ENCODE measurements around the gene TGM5. TPM values are rescaled to one million over a fixed set of nuclear protein-coding genes. Genes with fewer than 3 reads are reported as not detected.
A peak's percentile ranks its signal among the peaks of the same experiment; 100 is the strongest.

TGM5 gene
- total and polyA plus RNA-seq, 8 donors: not detected

- no peak for ATAC-seq
- no peaks in the 10 kb centered on the region for H3K27me3 ChIP-seq
- intact Hi-C loops (cut with DNase I): no loop called here
- DNase-seq: no peak
- no peaks in the 10 kb centered on the region for H3K9me3 ChIP-seq
- H3K4me3 ChIP-seq: no peak overlapping the region
- no peak overlapping the region for H3K27ac ChIP-seq
- TF ChIP-seq CTCF (IDR thresholded peaks at IDR 0.05): no peak
- H3K36me3 ChIP-seq: peaks cover 0 to 87% of the 10 kb centered on the region in 2 donors
- no peaks in the 10 kb centered on the region for H3K4me1 ChIP-seq
Measured at GRCh38 chr15:43194795-43195194, 71.9 kb downstream of the TGM5 start.

- Histone ChIP-seq H3K4me1 (peaks cover 0 to 5% of the 10 kb centered on the region in 2 donors), H3K9me3 (no peaks in the 10 kb centered on the region), H3K36me3 (peaks cover 0 to 94% of the 10 kb centered on the region in 2 donors), H3K4me3 (no peak overlapping the region), H3K27ac (no peak overlapping the region), H3K27me3 (no peaks in the 10 kb centered on the region)
- no peak for ATAC-seq
- DNase-seq: no peak
- TF ChIP-seq CTCF (IDR thresholded peaks at IDR 0.05): no peak
- intact Hi-C loops (cut with DNase I): no loop called here
Measured at GRCh38 chr15:43193710-43194109, 73.0 kb downstream of the TGM5 start.

GRCh38 chr15:43190178-43190577, 76.5 kb downstream of the TGM5 start:
- no peaks in the 10 kb centered on the region for H3K9me3 ChIP-seq
- TF ChIP-seq CTCF (IDR thresholded peaks at IDR 0.05): no peak
- ATAC-seq: no peak
- peaks cover 0 to 62% of the 10 kb centered on the region in 2 donors for H3K36me3 ChIP-seq
- H3K4me1 ChIP-seq: peaks cover 0 to 27% of the 10 kb centered on the region in 2 donors
- H3K27ac ChIP-seq: no peak overlapping the region
- intact Hi-C loops (cut with DNase I): no loop called here
- no peaks in the 10 kb centered on the region for H3K27me3 ChIP-seq
- H3K4me3 ChIP-seq: no peak overlapping the region
- peak in 1 of 4 donors; percentile 17 for DNase-seq

GRCh38 chr15:43189296-43189695, 77.4 kb downstream of the TGM5 start:
- no peak for ATAC-seq
- Histone ChIP-seq H3K4me3 (no peak overlapping the region), H3K4me1 (peaks cover 0 to 33% of the 10 kb centered on the region in 2 donors), H3K9me3 (no peaks in the 10 kb centered on the region), H3K36me3 (peaks cover 0 to 55% of the 10 kb centered on the region in 2 donors), H3K27me3 (no peaks in the 10 kb centered on the region), H3K27ac (no peak overlapping the region)
- intact Hi-C loops (cut with DNase I): no loop called here
- no peak for DNase-seq
- no peak for TF ChIP-seq CTCF (IDR thresholded peaks at IDR 0.05)

GRCh38 chr15:43187544-43188155, 79.1 kb downstream of the TGM5 start:
- intact Hi-C loops (cut with DNase I): no loop called here
- no peak for ATAC-seq
- no peaks in the 10 kb centered on the region for H3K9me3 ChIP-seq

More at GRCh38 chr15:43187544-43188155, 79.1 kb downstream of the TGM5 start:
- DNase-seq: peak in 1 of 4 donors; percentile 25
- Histone ChIP-seq H3K4me1 (peaks cover 0 to 33% of the 10 kb centered on the region in 2 donors), H3K27me3 (no peaks in the 10 kb centered on the region), H3K36me3 (peaks cover 0 to 46% of the 10 kb centered on the region in 2 donors), H3K4me3 (no peak overlapping the region), H3K27ac (no peak overlapping the region)
- peak; percentile 43 to 52 for TF ChIP-seq CTCF (IDR thresholded peaks at IDR 0.05)
